Retinal pigment epithelial cell (primary cell): Measurements from ENCODE around the gene PGBD1.

Experiments
- DNase-seq: peaks from one replicate; pipeline ENCODE4 v3.0.0-alpha.2; 2010; ENCODE audit warnings: low read depth
- H3K4me3 ChIP-seq: 2 replicates; pipeline ENCODE4 v1.5.1; 2011; ENCODE audit warnings: mild to moderate bottlenecking, low read length, control low read depth, moderate library complexity
- CTCF ChIP-seq: conservative IDR thresholded peaks from 2 replicates; pipeline ENCODE4 v1.5.1; 2011; ENCODE audit warnings: low read depth, low read length, control low read depth, inconsistent platforms

Gene PGBD1

GRCh38 chr6:28267695-28268059 lies 13.7 kb upstream of the PGBD1 start:
- DNase-seq, result no peak
- TF ChIP-seq CTCF, result no peak
- peak overlapping the region; percentile 87 for H3K4me3 ChIP-seq

- H3K4me3 ChIP-seq, result no peak overlapping the region
- DNase-seq, result no peak
- TF ChIP-seq CTCF, result no peak
Measured at GRCh38 chr6:28269492-28269891, 11.9 kb upstream of the PGBD1 start.

GRCh38 chr6:28274888-28275287 lies 6.5 kb upstream of the PGBD1 start:
- TF ChIP-seq CTCF, result no peak

GRCh38 chr6:28277746-28278145 lies 3.6 kb upstream of the PGBD1 start:
- no peak overlapping the region for H3K4me3 ChIP-seq
- no peak for TF ChIP-seq CTCF
- DNase-seq, result no peak

More at GRCh38 chr6:28274888-28275287, 6.5 kb upstream of the PGBD1 start:
- H3K4me3 ChIP-seq, result no peak overlapping the region
- DNase-seq, result no peak

GRCh38 chr6:28280595-28281287 lies 631 bp upstream of the PGBD1 start:
- H3K4me3 ChIP-seq, result peak overlapping the region; percentile 77
- no peak for DNase-seq
- no peak for TF ChIP-seq CTCF

GRCh38 chr6:28282926-28283325 lies 1.6 kb downstream of the PGBD1 start:
- no peak for DNase-seq

More at GRCh38 chr6:28282926-28283325, 1.6 kb downstream of the PGBD1 start:
- TF ChIP-seq CTCF, result no peak
- no peak overlapping the region for H3K4me3 ChIP-seq
